Measurements from ENCODE around the gene GRAMD2B.

Gene GRAMD2B

GRCh38 chr5:126534553-126534952 is 111.3 kb downstream of the GRAMD2B start:
- no peak overlapping the region for H3K27ac ChIP-seq (ENCODE audit: low read depth, low read length)
- H3K27me3 ChIP-seq (ENCODE audit: insufficient read depth, low read length) = no peaks in the 10 kb centered on the region
- peaks cover 12% of the 10 kb centered on the region for H3K4me1 ChIP-seq (ENCODE audit: control insufficient read depth, insufficient read depth, low read length, unreplicated experiment)
- no peaks in the 10 kb centered on the region for H3K79me2 ChIP-seq (ENCODE audit: control insufficient read depth, insufficient read depth, low read length, unreplicated experiment)
- no peak overlapping the region for H3K4me3 ChIP-seq (ENCODE audit: low read depth, low read length)
- H2AFZ ChIP-seq (ENCODE audit: low read length, unreplicated experiment) = no peak overlapping the region
- H3K36me3 ChIP-seq (ENCODE audit: insufficient read depth, low read length) = no peaks in the 10 kb centered on the region

- H3K36me3 ChIP-seq (ENCODE audit: insufficient read depth, low read length) = no peaks in the 10 kb centered on the region
- H3K4me1 ChIP-seq (ENCODE audit: control insufficient read depth, insufficient read depth, low read length, unreplicated experiment) = peaks cover 12% of the 10 kb centered on the region
- H3K27ac ChIP-seq (ENCODE audit: low read depth, low read length) = no peak overlapping the region
- H3K79me2 ChIP-seq (ENCODE audit: control insufficient read depth, insufficient read depth, low read length, unreplicated experiment) = no peaks in the 10 kb centered on the region
- H3K27me3 ChIP-seq (ENCODE audit: insufficient read depth, low read length) = no peaks in the 10 kb centered on the region
- H2AFZ ChIP-seq (ENCODE audit: low read length, unreplicated experiment) = no peak overlapping the region
- no peak overlapping the region for H3K4me3 ChIP-seq (ENCODE audit: low read depth, low read length)
These were observed 112.8 kb downstream of the GRAMD2B start for GRCh38 chr5:126535856-126536545.

GRCh38 chr5:126536874-126537273 is 113.7 kb downstream of the GRAMD2B start:
- Histone ChIP-seq H3K36me3 (ENCODE audit: insufficient read depth, low read length) (no peaks in the 10 kb centered on the region), H3K27me3 (ENCODE audit: insufficient read depth, low read length) (no peaks in the 10 kb centered on the region), H3K4me3 (ENCODE audit: low read depth, low read length) (no peak overlapping the region), H3K4me1 (ENCODE audit: control insufficient read depth, insufficient read depth, low read length, unreplicated experiment) (peaks cover 7% of the 10 kb centered on the region), H3K79me2 (ENCODE audit: control insufficient read depth, insufficient read depth, low read length, unreplicated experiment) (no peaks in the 10 kb centered on the region), H3K27ac (ENCODE audit: low read depth, low read length) (no peak overlapping the region), H2AFZ (ENCODE audit: low read length, unreplicated experiment) (no peak overlapping the region)

GRCh38 chr5:126538579-126538978 is 115.4 kb downstream of the GRAMD2B start:
- Histone ChIP-seq H3K27me3 (ENCODE audit: insufficient read depth, low read length) (no peaks in the 10 kb centered on the region), H2AFZ (ENCODE audit: low read length, unreplicated experiment) (no peak overlapping the region), H3K4me3 (ENCODE audit: low read depth, low read length) (no peak overlapping the region), H3K4me1 (ENCODE audit: control insufficient read depth, insufficient read depth, low read length, unreplicated experiment) (peaks cover 3% of the 10 kb centered on the region), H3K79me2 (ENCODE audit: control insufficient read depth, insufficient read depth, low read length, unreplicated experiment) (no peaks in the 10 kb centered on the region), H3K36me3 (ENCODE audit: insufficient read depth, low read length) (no peaks in the 10 kb centered on the region), H3K27ac (ENCODE audit: low read depth, low read length) (peak overlapping the region; percentile 32)

GRCh38 chr5:126540631-126541030 is 117.4 kb downstream of the GRAMD2B start:
- Histone ChIP-seq H3K79me2 (ENCODE audit: control insufficient read depth, insufficient read depth, low read length, unreplicated experiment) (no peaks in the 10 kb centered on the region), H3K36me3 (ENCODE audit: insufficient read depth, low read length) (no peaks in the 10 kb centered on the region), H3K27ac (ENCODE audit: low read depth, low read length) (no peak overlapping the region), H2AFZ (ENCODE audit: low read length, unreplicated experiment) (no peak overlapping the region), H3K4me3 (ENCODE audit: low read depth, low read length) (no peak overlapping the region), H3K4me1 (ENCODE audit: control insufficient read depth, insufficient read depth, low read length, unreplicated experiment) (peaks cover 3% of the 10 kb centered on the region), H3K27me3 (ENCODE audit: insufficient read depth, low read length) (no peaks in the 10 kb centered on the region)

- H3K36me3 ChIP-seq (ENCODE audit: insufficient read depth, low read length) = peaks cover 5% of the 10 kb centered on the region; the same call in 1 of the 2 replicates
- H3K79me2 ChIP-seq (ENCODE audit: control insufficient read depth, insufficient read depth, low read length, unreplicated experiment) = no peaks in the 10 kb centered on the region
- H3K27ac ChIP-seq (ENCODE audit: low read depth, low read length) = no peak overlapping the region
- no peak overlapping the region for H3K4me3 ChIP-seq (ENCODE audit: low read depth, low read length)
- H2AFZ ChIP-seq (ENCODE audit: low read length, unreplicated experiment) = no peak overlapping the region
- H3K27me3 ChIP-seq (ENCODE audit: insufficient read depth, low read length) = no peaks in the 10 kb centered on the region
- peaks cover 3% of the 10 kb centered on the region for H3K4me1 ChIP-seq (ENCODE audit: control insufficient read depth, insufficient read depth, low read length, unreplicated experiment)
These were observed 119.2 kb downstream of the GRAMD2B start for GRCh38 chr5:126542441-126542840.

GRCh38 chr5:126543009-126543408 is 119.8 kb downstream of the GRAMD2B start:
- no peak overlapping the region for H3K27ac ChIP-seq (ENCODE audit: low read depth, low read length)

GRCh38 chr5:126543660-126544059 is 120.5 kb downstream of the GRAMD2B start:
- H3K27me3 ChIP-seq (ENCODE audit: insufficient read depth, low read length) = no peaks in the 10 kb centered on the region
- peaks cover 3% of the 10 kb centered on the region for H3K4me1 ChIP-seq (ENCODE audit: control insufficient read depth, insufficient read depth, low read length, unreplicated experiment)
- H2AFZ ChIP-seq (ENCODE audit: low read length, unreplicated experiment) = no peak overlapping the region
- no peak overlapping the region for H3K4me3 ChIP-seq (ENCODE audit: low read depth, low read length)
- H3K36me3 ChIP-seq (ENCODE audit: insufficient read depth, low read length) = peaks cover 5% of the 10 kb centered on the region; the same call in 1 of the 2 replicates
- H3K79me2 ChIP-seq (ENCODE audit: control insufficient read depth, insufficient read depth, low read length, unreplicated experiment) = no peaks in the 10 kb centered on the region
- H3K27ac ChIP-seq (ENCODE audit: low read depth, low read length) = no peak overlapping the region

More at GRCh38 chr5:126543009-126543408, 119.8 kb downstream of the GRAMD2B start:
- H3K4me3 ChIP-seq (ENCODE audit: low read depth, low read length) = no peak overlapping the region
- H3K27me3 ChIP-seq (ENCODE audit: insufficient read depth, low read length) = no peaks in the 10 kb centered on the region
- H2AFZ ChIP-seq (ENCODE audit: low read length, unreplicated experiment) = no peak overlapping the region
- peaks cover 5% of the 10 kb centered on the region; the same call in 1 of the 2 replicates for H3K36me3 ChIP-seq (ENCODE audit: insufficient read depth, low read length)
- no peaks in the 10 kb centered on the region for H3K79me2 ChIP-seq (ENCODE audit: control insufficient read depth, insufficient read depth, low read length, unreplicated experiment)
- H3K4me1 ChIP-seq (ENCODE audit: control insufficient read depth, insufficient read depth, low read length, unreplicated experiment) = peaks cover 3% of the 10 kb centered on the region

Data from ACC112 (cell line).